ENCODE data around the gene DNAJC9.
"Not testable (repeated sequence)": the region's sequence is repeated elsewhere in the genome, so short reads cannot be mapped to it uniquely, and the experiment has no call there.

Gene DNAJC9, protein sequence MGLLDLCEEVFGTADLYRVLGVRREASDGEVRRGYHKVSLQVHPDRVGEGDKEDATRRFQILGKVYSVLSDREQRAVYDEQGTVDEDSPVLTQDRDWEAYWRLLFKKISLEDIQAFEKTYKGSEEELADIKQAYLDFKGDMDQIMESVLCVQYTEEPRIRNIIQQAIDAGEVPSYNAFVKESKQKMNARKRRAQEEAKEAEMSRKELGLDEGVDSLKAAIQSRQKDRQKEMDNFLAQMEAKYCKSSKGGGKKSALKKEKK

DNA sequence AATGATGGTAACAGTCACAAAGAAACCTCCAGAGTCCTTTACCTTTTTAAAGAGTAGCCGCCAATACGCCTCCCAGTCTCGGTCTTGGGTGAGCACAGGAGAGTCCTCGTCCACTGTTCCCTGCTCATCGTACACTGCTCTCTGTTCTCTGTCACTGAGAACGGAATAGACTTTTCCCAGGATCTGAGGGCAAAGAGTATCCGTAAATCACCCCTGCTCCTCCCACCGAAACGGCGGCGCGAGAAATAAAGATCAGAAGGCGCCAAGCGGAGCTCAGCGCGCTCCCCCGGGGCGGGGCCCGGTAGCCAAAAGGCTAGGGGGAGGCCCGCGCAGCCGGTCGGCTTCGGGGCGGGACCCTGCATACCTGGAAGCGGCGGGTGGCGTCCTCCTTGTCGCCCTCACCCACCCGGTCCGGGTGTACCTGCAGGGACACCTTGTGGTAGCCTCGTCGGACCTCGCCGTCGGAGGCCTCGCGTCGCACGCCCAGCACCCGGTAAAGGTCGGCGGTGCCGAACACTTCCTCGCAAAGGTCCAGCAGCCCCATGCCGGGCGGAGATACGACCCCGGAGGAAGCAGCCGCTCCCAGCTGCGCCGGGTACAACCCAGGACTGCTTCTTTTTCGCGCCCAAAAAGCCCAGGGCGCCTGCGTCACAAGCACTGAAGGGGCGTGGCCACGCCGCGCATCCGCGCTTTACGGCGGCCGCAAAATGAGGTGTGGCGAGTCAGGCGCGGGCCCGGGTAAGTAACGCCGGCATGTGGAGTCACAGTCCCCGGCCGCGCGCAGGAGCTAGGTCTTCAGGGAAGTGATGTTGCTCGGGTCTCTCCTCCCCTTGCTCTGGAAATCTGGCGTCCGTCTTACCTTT, at the start of gene DNAJC9:
TSS of gene DNAJC9 (minus strand) at position 610 of the 863 bp plus-strand sequence. CDS start at position 544, 66 bp downstream.
- DNase-seq (ENCODE audit: low spot score): peak; percentile 81

DNA sequence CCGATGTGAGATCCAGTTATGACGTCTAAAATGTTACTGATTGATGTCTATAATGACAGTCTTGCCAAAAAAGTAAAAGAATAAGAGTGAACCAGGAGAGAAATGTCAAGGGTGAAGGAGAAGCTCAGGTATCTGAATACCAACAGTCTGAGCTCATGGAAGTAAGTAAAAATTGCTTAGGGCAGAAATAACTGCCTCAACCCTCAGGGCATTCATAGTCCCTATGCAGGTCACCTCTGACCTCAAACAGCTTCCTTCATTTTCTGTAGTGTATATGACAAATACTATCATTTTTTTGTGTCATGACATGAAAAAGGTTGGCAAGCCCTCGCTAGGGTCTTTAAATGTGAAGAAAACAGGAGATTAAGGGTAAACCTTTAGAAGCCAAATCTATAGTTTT, 46.4 kb upstream of the DNAJC9 start:
- no peak for DNase-seq (ENCODE audit: low spot score)

DNA sequence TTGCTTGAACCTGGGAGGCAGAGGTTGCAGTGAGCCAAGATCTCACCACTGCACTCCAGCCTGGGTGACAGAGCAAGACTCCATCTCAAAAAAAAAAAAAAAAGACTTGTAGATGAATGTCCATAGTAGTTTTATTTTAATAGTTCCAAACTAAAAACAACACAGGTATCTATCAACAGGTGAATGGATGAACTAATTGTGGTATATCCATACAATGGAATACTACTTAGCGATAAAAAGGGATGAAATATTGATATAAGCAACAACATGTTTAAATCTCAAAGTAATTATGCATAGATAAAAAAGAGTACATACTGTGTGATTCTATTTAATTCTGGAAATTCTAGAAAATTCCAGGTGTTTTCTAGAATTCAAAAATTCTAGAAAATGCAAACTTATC, 42.9 kb upstream of the DNAJC9 start:
- DNase-seq (ENCODE audit: low spot score): no peak

DNA sequence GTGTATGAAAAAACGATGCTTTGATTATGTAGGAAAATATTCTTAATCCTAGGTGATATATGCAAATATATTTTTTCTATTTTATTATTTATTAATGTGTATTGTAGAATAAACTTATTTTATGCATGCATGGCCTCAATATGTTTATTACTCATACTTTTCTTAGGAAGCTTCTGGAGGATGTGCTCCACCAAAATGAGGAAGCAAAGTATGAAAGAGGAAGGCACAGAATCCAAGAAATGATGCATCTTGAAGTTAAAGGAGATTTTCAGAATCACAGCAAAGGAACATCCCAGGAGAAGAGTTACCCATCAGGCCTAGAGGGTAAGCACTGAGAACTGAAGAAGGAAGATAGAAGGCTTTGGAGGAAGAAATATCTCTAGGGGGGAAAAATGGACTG, 40.4 kb upstream of the DNAJC9 start:
- DNase-seq (ENCODE audit: low spot score): no peak

DNA sequence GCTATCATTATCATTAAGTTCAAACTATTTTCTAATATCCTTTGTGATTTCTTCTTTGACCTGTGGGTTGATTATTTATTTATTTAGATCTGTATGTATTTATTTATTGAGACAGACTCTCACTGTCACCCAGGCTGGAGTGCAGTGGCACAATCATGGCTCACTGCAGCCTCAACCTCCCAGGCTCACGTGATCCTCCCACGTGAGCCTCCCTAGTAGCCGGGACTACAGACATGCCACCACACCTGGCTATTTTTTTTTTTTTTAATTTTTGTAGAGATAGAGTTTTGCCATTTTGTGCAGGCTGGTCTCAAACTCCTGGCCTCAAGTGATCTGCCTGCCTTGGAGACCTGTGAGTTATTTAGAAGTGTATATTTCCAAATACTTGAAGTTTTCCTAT, 34.0 kb upstream of the DNAJC9 start:
- no peak for DNase-seq (ENCODE audit: low spot score)

DNA sequence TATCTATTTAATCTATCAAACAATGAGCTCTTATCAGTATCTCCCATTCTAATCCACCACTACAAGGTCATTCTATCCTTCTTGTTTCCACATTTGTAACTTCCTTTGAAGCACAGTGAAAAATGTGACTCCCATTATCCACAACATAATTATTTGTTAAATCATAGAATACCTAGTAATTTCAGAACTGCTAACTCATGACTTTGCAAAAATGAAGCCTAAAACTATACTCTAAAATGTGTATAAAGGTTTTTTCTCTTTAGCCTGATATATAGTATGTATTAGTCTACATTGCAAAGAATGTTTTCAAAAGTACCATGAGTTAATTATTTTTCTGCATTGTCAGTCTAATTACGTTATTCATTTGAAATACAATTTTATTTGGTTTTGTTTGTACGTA, 17.4 kb upstream of the DNAJC9 start:
- DNase-seq (ENCODE audit: low spot score): no peak

DNA sequence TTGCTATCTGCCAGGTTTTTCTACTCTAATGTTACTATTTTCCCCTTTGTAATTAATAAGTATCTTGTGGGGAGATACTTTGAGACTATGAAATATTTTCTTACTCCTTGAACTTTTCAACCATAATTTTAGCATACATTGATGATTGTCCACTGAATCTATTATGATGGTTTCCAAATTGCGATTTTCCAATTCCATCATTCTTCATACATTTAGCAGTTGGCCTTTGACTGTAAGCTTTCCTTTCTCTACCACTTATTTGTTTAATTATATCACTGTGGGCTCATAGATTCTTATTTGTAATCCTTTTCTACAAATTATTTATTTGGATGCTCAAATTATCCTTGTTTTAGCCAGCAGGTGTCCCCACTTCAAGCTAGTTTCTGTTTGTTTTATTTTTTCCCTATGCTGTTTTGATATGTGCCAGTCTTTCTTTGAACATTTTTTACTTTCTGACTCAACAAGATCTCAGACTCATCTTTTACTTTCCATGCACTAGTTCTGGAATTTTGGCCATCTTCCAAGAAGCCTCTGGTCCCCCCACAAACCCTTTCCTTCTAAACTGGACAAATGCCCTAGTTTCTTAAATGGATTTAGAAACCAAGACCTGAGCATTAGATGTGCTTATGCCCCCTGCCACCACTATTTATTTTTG, 16.8 kb upstream of the DNAJC9 start:
- no peak for DNase-seq (ENCODE audit: low spot score)

DNA sequence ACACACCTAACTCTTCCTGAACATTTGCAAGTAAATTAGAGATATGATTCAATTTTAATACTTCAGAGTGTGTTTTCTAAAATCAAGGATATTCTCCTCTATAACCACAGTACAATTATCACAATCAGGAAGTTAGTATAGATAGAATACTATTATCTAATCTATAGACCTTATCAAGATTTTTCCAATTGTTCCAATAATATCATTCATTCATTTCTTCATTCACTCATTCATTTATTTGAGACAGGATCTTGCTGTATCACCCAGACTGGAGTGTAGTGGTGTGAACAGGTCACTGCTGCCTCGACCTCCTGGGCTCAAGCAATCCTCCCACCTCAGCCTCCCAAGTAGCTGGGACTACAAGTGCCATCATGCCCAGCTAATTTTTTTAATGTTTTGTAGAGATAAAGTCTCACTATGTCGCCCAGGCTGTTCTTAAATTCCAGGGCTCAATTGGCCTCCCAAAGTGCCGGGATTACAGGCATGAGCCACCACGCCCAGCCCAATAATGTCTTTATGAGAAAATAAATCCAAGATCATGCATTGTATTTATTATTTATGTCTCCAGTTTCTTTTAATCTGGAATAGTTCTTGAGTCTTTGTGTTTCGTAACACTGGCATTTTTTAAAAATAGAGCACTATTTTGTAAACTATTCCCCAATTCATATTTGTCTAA, 16.0 kb upstream of the DNAJC9 start:
- no peak for DNase-seq (ENCODE audit: low spot score)

DNA sequence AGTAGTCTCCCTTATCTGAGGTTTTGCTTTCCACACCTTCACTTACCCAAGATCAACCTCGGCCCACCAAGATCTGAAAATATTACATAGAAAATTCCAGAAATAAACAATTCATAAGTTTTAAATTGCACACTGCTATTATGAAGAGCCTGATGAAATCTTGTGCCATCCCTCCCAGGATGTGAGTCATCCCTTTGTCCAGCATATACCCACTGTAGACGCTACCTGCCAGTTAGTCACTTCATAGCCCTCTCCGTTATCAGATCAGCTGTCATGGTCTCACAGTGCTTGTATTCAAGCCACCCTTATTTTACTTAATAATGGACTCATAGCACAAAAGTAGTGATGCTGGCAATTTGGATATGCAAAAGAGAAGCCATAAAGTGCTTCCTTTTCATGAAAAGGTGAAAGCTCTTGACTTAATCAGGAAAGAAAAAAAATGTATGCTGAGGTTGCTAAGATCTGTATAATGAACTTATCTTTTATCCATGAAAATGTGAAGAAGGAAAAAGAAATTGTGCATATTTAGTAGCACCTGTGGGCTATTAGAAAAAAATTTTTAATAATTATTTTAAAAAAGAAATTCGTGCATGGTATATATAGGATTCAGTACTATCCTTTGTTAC, 15.2 kb upstream of the DNAJC9 start:
- DNase-seq (ENCODE audit: low spot score): peak; percentile 30

DNA sequence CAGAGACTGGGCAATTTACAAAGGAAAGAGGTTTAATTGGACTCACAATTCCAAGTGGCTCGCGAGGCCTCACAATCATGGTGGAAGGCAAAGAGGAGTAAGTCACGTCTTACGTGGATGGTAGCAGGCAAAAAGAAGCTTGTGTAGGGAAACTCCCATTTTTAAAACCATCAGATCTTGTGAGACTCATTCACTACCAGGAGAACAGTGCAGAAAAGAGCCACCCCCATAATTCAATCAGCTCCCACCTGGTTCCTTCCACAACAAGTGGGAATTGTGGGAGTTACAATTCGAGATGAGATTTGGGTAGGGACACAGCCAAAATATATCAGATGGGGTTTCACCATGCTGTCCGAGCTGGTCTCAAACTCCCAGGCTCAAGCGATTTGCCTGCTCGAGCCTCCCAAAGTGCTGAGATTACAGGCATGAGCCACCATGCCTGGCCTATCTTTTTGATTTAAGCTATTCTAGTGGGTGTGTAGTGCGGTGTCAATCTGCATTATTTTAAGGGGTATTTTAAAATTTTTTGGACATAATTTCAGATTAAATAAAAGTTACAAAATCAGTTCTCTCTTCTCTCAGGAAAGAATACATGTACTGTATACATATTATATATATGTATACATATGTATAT, 14.4 kb upstream of the DNAJC9 start:
- DNase-seq (ENCODE audit: low spot score): no peak

DNA sequence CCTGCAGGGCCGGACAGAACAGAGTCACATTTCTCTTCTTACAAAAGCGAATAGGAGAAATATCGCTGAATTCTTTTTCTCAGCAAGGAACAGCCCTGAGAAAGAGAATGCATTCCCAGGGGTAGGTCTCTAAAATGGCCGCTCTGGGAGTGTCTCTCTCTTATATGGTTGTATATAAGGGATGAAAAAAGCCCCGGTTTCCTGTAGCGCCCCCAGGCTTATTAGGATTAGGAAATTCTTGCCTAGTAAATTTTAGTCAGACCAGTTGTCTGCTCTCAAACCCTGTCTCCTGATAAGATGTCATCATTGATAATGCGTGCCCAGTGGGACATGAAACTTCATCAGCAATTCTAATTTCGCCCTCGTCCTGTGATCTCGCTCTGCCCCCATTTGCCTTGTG, 11.6 kb upstream of the DNAJC9 start:
- not testable (repeated sequence) for DNase-seq (ENCODE audit: low spot score)

DNA sequence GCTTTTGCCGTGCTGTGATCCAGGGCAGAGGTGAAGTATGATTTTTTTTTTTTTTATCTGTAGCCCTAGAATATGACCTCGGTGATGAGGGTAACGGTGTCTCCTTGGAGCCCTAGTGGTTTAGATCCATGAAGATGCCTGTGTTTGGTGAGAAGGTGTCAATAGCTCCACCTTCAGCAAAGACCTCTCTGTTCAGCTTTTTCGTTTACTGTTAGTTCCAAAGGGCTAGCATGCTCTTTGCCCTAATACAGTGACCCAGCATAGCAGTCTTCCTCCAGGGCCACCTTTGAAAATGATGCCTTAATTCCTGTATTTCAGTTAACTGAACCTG, 6.1 kb upstream of the DNAJC9 start:
- DNase-seq (ENCODE audit: low spot score): no peak

DNA sequence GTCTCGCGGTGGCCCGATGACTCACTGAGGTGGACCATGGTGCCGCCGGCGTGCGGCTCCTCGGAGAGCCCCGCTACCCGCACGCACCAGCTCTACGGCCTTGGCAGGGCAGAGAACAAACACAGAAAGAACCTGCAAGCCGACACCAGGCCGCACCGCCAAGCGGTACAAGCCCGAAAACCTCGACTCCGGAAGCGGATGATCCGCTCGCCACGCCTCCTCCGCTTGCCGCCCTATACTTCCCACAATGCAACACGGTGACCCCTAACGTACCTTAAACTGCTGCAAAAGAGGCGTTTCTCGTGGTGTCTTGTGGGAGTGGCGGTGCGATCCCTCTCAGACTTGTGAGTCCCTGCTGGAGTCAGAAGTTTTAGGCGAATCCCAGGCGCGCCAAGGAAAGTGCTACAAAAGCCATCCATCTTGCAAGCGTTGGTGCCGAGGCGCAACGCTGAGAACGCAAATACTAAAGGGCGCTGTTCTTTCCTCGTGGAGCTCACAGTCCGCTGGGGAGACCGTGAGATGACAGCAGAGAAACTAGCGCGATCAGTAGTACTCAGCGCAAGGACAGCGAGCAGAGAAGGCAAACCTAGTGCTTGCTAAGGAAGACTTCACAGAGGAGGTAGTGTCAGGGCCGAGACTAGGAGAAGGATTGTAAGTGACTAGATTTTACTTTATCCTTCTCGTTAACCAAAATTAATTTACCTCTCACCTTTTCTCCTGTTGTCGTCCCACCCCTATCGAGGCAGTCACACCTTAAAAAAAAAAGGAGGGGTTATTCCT, 5.6 kb upstream of the DNAJC9 start, which contains the start of gene MRPS16:
TSS of gene MRPS16 (minus strand) at position 200 of the 780 bp plus-strand sequence. CDS start at position 38, 162 bp downstream.
- DNase-seq (ENCODE audit: low spot score): peak; percentile 80

DNA sequence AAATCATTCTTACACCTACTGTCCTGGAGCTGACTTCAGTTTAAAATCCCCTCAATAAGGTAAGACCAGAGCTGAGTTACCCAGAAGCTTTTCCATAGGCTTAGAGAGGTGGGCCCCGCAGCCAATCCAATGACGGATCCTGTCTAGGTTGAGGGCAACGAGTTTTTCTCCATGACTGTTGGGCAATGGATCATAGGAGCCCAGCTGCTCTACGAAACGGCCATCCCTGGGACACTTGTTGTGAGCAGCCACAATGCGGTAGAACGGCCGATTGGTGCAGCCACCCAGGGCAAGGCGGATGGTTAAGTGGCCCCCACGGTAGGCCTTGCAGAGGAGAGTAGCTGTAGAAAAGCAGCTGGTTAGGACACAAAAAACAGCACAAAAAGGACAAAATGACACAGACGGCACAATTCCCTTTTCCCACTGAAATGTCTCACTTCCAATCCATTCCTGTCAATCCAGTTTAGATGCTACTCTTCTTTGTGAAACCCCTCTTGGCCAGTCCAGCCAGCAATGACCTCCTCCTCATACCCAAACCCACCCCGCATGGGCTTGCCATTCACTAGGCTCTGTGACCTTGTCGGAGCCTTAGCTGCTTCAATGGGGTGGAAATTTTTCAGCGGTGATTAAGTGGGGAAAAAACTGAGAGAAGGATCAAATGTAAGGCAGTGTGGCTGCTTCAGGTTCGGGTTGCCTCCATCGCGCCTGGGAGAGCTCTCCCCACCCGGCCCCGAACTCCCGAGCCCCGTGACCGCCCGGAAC, 4.8 kb upstream of the DNAJC9 start:
- no peak for DNase-seq (ENCODE audit: low spot score)

DNA sequence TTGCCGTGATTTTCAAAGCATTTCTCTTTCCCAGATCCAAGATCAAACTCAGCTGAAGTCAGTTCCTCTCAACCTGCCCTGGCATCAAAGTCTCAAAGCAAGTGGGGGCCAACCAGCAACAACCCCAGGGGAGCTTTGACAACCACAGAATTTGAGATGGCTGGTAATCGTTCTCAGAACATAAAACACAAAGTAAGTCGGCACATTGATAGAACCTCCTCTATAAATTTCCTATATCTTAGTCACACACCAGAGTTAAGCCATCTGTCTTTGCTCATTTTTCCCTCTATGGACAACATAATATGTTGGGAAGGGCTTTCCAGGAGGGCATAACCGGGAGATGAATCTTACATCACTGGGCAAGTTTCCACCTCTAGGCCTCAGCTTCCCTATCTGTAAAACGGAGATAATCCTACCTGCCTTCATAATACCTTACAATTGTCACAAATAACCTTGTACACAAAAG, 1.2 kb upstream of the DNAJC9 start:
- DNase-seq (ENCODE audit: low spot score): no peak

DNA sequence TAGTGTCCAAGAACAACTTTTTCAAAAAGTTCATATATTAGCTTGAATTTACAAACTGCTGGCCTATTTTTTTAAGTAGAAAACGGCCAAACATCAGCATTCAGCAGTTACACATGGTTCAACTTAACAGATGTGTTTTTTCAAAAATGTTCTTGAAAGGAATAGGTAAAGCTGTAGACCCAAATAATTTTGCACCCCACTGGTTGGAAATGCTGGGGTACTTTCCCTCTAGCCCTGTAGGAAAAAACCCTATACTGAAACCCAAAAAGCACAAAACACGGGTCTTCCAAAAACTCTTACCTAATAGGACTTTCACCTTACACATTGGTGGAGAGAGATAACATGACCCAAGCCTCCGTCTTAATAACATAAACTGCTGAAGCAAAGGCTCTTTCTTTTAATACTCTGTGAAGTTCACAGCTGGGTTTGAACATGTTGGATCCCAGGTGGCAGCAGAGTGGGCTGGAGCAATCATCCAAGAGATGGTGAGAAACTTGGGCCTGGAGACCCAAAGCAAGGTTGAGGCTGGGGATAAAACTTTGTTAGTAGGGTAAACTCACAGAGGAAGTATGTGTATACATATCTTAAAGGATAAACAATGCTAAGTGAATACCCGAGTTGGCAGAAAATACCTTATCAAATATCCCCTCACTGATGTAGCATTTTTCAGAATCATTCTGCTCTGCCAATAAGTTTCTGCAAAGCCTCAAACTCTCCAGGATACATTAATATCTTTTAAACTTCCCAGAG, 629 bp upstream of the DNAJC9 start:
- no peak for DNase-seq (ENCODE audit: low spot score)

DNA sequence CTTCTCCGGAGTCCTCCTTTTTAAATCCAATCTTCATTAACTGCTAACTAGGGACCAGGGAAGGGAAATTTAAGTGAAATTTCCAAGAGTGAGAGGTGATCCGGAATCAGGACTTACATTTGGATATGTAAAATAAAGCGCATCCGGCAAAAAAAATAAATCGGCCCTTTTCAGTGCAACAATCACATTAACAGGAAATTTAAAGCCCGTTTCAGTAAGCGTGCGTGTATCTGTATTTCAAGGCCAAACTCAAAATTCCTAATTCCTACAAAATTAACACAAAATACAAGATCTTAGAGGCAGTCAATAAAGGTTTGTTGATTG, 771 bp downstream of the DNAJC9 start:
- no peak for DNase-seq (ENCODE audit: low spot score)

DNA sequence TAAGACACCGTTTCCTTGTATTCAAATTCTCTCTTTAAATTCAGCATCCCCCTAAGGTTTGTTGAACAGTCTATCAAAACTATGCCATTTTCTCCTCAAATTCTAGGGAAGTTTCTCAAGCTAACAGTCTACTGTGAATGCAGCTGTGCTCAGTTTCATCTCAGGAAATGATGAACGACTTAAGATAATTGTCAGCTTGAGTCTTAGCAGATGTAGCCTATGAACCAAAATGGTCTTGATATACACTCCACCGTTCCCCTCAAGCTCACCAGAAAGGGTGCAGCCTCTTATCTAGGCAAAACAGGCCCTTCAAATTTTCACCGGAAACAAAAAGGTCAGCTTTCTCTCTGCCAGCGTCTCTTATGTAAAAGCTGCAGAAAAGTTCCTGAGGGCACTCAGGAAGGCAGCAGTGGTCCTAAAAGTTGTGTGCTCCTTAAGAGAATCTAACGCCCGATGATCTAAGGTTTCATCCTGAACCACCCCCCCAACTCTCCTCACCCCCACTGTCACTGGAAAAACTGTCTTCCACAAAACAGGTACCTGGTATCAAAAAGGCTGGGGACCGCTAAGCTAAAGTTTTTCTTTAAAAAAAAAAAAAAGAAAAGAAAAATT, 2.1 kb downstream of the DNAJC9 start:
- DNase-seq (ENCODE audit: low spot score): no peak

DNA sequence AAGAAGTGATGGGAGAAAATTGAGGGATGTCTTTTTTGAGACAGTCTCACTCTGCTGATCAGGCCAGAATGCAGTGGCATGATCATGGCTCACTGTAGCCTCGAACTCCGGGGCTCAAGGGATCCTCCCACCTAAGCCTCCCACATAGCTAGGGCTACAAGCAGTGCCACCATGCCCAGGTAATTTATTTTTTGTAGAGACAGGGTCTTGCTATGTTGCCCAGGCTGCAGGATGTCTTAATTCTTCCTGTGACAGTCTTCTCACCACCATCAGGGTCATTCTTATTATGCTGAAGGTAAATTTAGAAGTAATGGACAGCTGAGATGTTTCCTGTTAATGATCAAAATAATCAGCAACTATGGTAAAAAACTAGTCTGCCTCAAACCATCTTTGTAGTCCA, 7.1 kb downstream of the DNAJC9 start:
- no peak for DNase-seq (ENCODE audit: low spot score)

Data from COLO829 (cell line).